GM23338 (cell line): Measurements from ENCODE around the gene ONECUT3. TPM values are rescaled to one million over a fixed set of nuclear protein-coding genes. Genes with fewer than 3 reads are reported as not detected.

Experiments
- ATAC-seq: fragments of 200-7000 bp; cut with Tn5 transposase; 3 replicates; pipeline ENCODE4 v1.9.1; 2020
- DNase-seq: peaks from one replicate; pipeline ENCODE4 v3.0.0-alpha.2; 2015; ENCODE audit warnings: low spot score
- H2AFZ ChIP-seq: fragments of 200-600 bp; sonication (generic); 2 replicates; pipeline ENCODE4 v1.8.0; 2016; ENCODE audit warnings: antibody characterized with exemption, mild to moderate bottlenecking, moderate library complexity
- H3F3A ChIP-seq: fragments of 200-600 bp; sonication (generic); replicated peaks from 2 replicates; pipeline ENCODE4 v1.8.0; 2017; ENCODE audit warnings: antibody characterized with exemption, mixed run types, low read depth
- H3K27ac ChIP-seq: fragments of 200-600 bp; sonication (generic); 2 replicates; pipeline ENCODE4 v1.6.1; 2016; ENCODE audit warnings: low read depth
- H3K27me3 ChIP-seq: fragments of 200-600 bp; sonication (generic); 2 replicates; pipeline ENCODE4 v1.8.0; 2016; ENCODE audit warnings: mild to moderate bottlenecking, mixed run types, moderate library complexity; ENCODE audit not compliant: insufficient read depth
- H3K36me3 ChIP-seq: fragments of 200-600 bp; sonication (generic); 2 replicates; pipeline ENCODE4 v1.8.0; 2016; ENCODE audit warnings: mild to moderate bottlenecking; ENCODE audit not compliant: insufficient read depth
- H3K4me1 ChIP-seq: fragments of 200-600 bp; sonication (generic); 2 replicates; pipeline ENCODE4 v1.8.0; 2016; ENCODE audit warnings: mild to moderate bottlenecking, moderate library complexity; ENCODE audit not compliant: insufficient read depth
- H3K4me2 ChIP-seq: fragments of 200-600 bp; sonication (generic); 2 replicates; pipeline ENCODE4 v1.7.1; 2017; ENCODE audit warnings: mixed run types
- H3K4me3 ChIP-seq: fragments of 200-600 bp; sonication (generic); 2 replicates; pipeline ENCODE4 v1.6.1; 2016; ENCODE audit warnings: mixed run types
- H3K79me2 ChIP-seq: fragments of 200-600 bp; sonication (generic); replicated peaks from 2 replicates; pipeline ENCODE4 v1.8.0; 2017; ENCODE audit warnings: mild to moderate bottlenecking; ENCODE audit not compliant: insufficient read depth
- H3K9me2 ChIP-seq: fragments of 200-600 bp; sonication (generic); 2 replicates; pipeline ENCODE4 v1.8.0; 2017; ENCODE audit not compliant: insufficient read depth
- H4K20me1 ChIP-seq: fragments of 200-600 bp; sonication (generic); replicated peaks from 2 replicates; pipeline ENCODE4 v1.8.0; 2017; ENCODE audit warnings: mild to moderate bottlenecking; ENCODE audit not compliant: insufficient read depth
- H3K27ac Mint-ChIP-seq: 2 replicates; pipeline ENCODE4 v1.8.0; 2020; ENCODE audit warnings: inconsistent platforms, mild to moderate bottlenecking, moderate library complexity, mixed read lengths
- H3K27me3 Mint-ChIP-seq: 3 replicates; pipeline ENCODE4 v1.8.0; 2022; ENCODE audit warnings: low read depth, mild to moderate bottlenecking, moderate library complexity, mixed read lengths, inconsistent platforms; ENCODE audit not compliant: insufficient read depth, poor library complexity
- H3K36me3 Mint-ChIP-seq: 3 replicates; pipeline ENCODE4 v1.8.0; 2021; ENCODE audit warnings: low read depth, mild to moderate bottlenecking, inconsistent platforms, moderate library complexity, mixed read lengths
- H3K4me1 Mint-ChIP-seq: 3 replicates; pipeline ENCODE4 v1.8.0; 2020; ENCODE audit warnings: mild to moderate bottlenecking, inconsistent platforms, mixed read lengths
- H3K4me3 Mint-ChIP-seq: 3 replicates; pipeline ENCODE4 v1.8.0; 2021; ENCODE audit warnings: moderate library complexity, mild to moderate bottlenecking, inconsistent platforms, mixed read lengths
- H3K9me3 Mint-ChIP-seq: 3 replicates; pipeline ENCODE4 v1.8.0; 2020; ENCODE audit warnings: moderate library complexity, mild to moderate bottlenecking, inconsistent platforms, mixed read lengths
- CREB1 ChIP-seq: fragments of 250-450 bp; sonication (Bioruptor Pico); IDR thresholded peaks from 2 replicates; pipeline ENCODE4 v1.5.0; 2020; ENCODE audit warnings: low read depth, mild to moderate bottlenecking, moderate library complexity
- EZH2 ChIP-seq: fragments of 200-600 bp; sonication (generic); IDR thresholded peaks from one replicate; pipeline ENCODE4 v1.8.0; 2017; ENCODE audit warnings: antibody characterized with exemption, mild to moderate bottlenecking, low read depth; ENCODE audit not compliant: unreplicated experiment
- NANOG ChIP-seq: IDR thresholded peaks from 2 replicates; pipeline ENCODE4 v1.6.1; 2016; ENCODE audit warnings: antibody characterized with exemption, borderline replicate concordance
- POLR2AphosphoS5 ChIP-seq: IDR thresholded peaks from 2 replicates; pipeline ENCODE4 v1.6.1; 2016; ENCODE audit warnings: antibody characterized with exemption, low read depth
- STAT1 ChIP-seq: IDR thresholded peaks from one replicate; pipeline ENCODE4 v1.6.1; 2016; ENCODE audit warnings: antibody characterized with exemption; ENCODE audit not compliant: unreplicated experiment
- ZNF114 ChIP-seq: fragments of 250-450 bp; sonication (Bioruptor Pico); IDR thresholded peaks from 2 replicates; pipeline ENCODE4 v1.5.0; 2020; ENCODE audit warnings: mild to moderate bottlenecking, moderate library complexity
- polyA plus RNA-seq: library from polyadenylated mRNA; unstranded; fragments of >200 nt; fragmentation: Nextera tagmentation; extraction: Ambion mirVana; gene quantifications from 2 replicates; pipeline ENCODE4 v1.2.1, GENCODE V29; 2016
- total RNA-seq: library from RNA; depleted of rRNA; stranded (reverse); fragments of >200 nt; shearing (Covaris generic); gene quantifications from 2 replicates; pipeline ENCODE4 v1.2.3, GENCODE V29; 2014
- TF ChIP-seq, protein P1 (sequence below): IDR thresholded peaks from one replicate; pipeline ENCODE4 v1.6.1; 2018; ENCODE audit warnings: antibody characterized with exemption; ENCODE audit not compliant: unreplicated experiment

ONECUT3 gene
- total and polyA plus RNA-seq, 2 experiments from 2014 or later = not detected

DNA sequence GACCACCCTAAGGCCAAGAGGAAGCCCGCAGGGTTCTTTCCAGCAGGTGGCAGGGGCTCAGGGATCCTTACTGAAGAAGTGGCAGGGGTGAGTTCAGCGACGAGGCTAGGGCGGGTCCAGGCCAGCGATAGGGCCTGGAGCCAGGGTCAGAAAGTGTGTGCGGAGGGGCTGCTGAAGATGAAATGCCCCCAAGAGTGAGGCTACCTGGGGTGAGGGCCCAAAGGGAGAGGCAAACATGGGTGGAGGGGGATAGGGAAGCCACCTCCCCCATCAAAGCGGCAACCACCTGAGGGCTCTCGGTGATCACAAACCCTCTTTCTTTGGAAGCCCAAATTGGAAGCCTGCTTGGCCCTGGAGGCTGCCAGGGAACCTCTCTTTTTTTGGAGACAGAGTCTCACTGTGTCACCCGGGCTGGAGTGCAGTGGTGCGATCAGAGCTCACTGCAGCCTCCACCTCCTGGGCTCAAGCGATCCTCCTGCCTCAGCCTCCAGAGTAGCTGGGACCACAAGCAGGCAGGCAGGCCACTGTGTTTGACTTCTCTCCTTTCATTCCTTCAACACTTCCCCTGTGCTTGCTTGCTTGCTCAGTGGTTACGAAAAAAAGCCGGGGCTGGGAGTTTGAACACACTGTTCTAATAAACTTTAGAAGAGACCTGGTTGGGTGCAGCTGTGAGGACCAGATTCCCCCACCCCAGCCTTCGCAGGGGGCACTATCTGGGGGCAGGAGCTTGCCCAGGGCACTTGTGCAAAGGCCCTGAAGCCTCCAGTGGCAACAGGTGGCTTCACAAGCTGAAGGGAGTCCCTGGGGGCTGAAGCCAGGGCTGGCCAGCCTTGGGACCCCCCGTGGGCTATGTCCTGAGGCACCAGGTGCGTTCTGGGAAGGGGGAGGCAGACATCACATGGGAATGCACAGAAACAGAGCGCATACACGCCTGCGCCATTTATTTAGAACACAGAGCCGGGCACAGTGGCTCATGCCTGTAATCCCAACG, 60.2 kb downstream of the ONECUT3 start:
- peaks cover 3% of the 10 kb centered on the region; the same call in 2 of the 3 replicates for H3K4me1 Mint-ChIP-seq
- Histone ChIP-seq H3K27ac (no peak overlapping the region), H3F3A (0 out of 2 replicates have a peak, but pooled peaks cover 5% of the 10 kb centered on the region), H3K4me2 (peak overlapping the region; percentile 87), H3K4me1 (no peaks in the 10 kb centered on the region), H3K36me3 (no peaks in the 10 kb centered on the region; the same call in 1 of the 2 replicates), H3K79me2 (no peaks in the 10 kb centered on the region), H3K4me3 (peak overlapping the region; percentile 77), H4K20me1 (no peaks in the 10 kb centered on the region), H2AFZ (no peak overlapping the region), H3K27me3 (no peaks in the 10 kb centered on the region), H3K9me2 (no peaks in the 10 kb centered on the region)
- H3K4me3 Mint-ChIP-seq = peak overlapping the region; percentile 83
- H3K36me3 Mint-ChIP-seq = peaks cover 6% of the 10 kb centered on the region; the same call in 1 of the 3 replicates
- no peak for TF ChIP-seq ZNF114 (CRISPR knock-in tag)
- no peak for ATAC-seq
- DNase-seq = no peak
- peaks cover 18% of the 10 kb centered on the region for H3K27me3 Mint-ChIP-seq
- H3K9me3 Mint-ChIP-seq = no peaks in the 10 kb centered on the region
- no peak overlapping the region; the same call in 1 of the 2 replicates for H3K27ac Mint-ChIP-seq

DNA sequence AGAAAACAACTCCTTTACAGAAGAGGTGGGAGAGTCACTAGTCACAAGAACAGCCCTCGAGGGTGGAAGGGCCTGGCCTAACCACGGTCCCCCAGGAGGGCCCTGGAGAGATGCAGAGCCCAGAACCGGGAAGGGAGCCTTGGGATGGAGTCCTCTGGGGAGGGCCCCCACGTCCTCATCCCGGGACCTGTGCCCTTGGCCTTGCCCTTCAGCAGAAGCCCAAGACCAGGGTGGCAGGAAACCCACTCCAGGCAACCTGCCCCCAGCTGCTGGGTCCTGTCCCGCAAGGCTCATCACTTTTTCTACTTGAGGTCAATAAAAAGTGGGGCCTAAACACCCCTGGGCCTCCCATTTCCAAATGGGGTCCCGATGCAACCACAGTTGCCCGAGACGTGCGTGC, 61.1 kb downstream of the ONECUT3 start:
- no peak for TF ChIP-seq STAT1
- TF ChIP-seq NANOG = no peak
- no peak for TF ChIP-seq CREB1 (CRISPR knock-in tag)
- TF ChIP-seq ZNF114 (CRISPR knock-in tag) = no peak
- TF ChIP-seq EZH2 = no peak
- TF ChIP-seq, protein P1, sequence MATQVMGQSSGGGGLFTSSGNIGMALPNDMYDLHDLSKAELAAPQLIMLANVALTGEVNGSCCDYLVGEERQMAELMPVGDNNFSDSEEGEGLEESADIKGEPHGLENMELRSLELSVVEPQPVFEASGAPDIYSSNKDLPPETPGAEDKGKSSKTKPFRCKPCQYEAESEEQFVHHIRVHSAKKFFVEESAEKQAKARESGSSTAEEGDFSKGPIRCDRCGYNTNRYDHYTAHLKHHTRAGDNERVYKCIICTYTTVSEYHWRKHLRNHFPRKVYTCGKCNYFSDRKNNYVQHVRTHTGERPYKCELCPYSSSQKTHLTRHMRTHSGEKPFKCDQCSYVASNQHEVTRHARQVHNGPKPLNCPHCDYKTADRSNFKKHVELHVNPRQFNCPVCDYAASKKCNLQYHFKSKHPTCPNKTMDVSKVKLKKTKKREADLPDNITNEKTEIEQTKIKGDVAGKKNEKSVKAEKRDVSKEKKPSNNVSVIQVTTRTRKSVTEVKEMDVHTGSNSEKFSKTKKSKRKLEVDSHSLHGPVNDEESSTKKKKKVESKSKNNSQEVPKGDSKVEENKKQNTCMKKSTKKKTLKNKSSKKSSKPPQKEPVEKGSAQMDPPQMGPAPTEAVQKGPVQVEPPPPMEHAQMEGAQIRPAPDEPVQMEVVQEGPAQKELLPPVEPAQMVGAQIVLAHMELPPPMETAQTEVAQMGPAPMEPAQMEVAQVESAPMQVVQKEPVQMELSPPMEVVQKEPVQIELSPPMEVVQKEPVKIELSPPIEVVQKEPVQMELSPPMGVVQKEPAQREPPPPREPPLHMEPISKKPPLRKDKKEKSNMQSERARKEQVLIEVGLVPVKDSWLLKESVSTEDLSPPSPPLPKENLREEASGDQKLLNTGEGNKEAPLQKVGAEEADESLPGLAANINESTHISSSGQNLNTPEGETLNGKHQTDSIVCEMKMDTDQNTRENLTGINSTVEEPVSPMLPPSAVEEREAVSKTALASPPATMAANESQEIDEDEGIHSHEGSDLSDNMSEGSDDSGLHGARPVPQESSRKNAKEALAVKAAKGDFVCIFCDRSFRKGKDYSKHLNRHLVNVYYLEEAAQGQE = no peak
- no peak for TF ChIP-seq POLR2AphosphoS5
- Histone ChIP-seq H3K27ac (no peak overlapping the region), H3K4me2 (no peak overlapping the region), H3K27me3 (no peaks in the 10 kb centered on the region), H4K20me1 (no peaks in the 10 kb centered on the region), H3K79me2 (no peaks in the 10 kb centered on the region), H3K9me2 (no peaks in the 10 kb centered on the region), H2AFZ (no peak overlapping the region), H3K4me1 (no peaks in the 10 kb centered on the region), H3F3A (0 out of 2 replicates have a peak, but pooled peaks cover 5% of the 10 kb centered on the region), H3K4me3 (no peak overlapping the region), H3K36me3 (no peaks in the 10 kb centered on the region; the same call in 1 of the 2 replicates)
- H3K36me3 Mint-ChIP-seq = peaks cover 6% of the 10 kb centered on the region; the same call in 1 of the 3 replicates
- no peak overlapping the region for H3K4me3 Mint-ChIP-seq
- ATAC-seq (no peak), DNase-seq (no peak)
- peaks cover 18% of the 10 kb centered on the region for H3K27me3 Mint-ChIP-seq
- H3K9me3 Mint-ChIP-seq = no peaks in the 10 kb centered on the region
- H3K4me1 Mint-ChIP-seq = peaks cover 3% of the 10 kb centered on the region; the same call in 2 of the 3 replicates
- no peak overlapping the region for H3K27ac Mint-ChIP-seq
